ENCODE measurements around the gene GOLGA6D. TPM values are rescaled to one million over a fixed set of nuclear protein-coding genes. Genes with fewer than 3 reads are reported as not detected.

GOLGA6D gene
- total and polyA plus RNA-seq, 2 donors (not counting 3 experiments of a cell fraction or from before 2014, with no cell fraction given): not detected

- no peak for FAIRE-seq
- no peak overlapping the region for H2AFZ ChIP-seq (ENCODE audit: low read depth, low read length)
- POLR2A ChIA-PET: no interaction called here
- no peaks in the 10 kb centered on the region for H3K4me1 ChIP-seq (ENCODE audit: control insufficient read depth, extremely low read depth, insufficient read depth, low read length)
- no peak for TF ChIP-seq POLR2A (IDR thresholded peaks at IDR 0.05; ENCODE audit: low read depth, low read length)
- TF ChIP-seq, protein P1, sequence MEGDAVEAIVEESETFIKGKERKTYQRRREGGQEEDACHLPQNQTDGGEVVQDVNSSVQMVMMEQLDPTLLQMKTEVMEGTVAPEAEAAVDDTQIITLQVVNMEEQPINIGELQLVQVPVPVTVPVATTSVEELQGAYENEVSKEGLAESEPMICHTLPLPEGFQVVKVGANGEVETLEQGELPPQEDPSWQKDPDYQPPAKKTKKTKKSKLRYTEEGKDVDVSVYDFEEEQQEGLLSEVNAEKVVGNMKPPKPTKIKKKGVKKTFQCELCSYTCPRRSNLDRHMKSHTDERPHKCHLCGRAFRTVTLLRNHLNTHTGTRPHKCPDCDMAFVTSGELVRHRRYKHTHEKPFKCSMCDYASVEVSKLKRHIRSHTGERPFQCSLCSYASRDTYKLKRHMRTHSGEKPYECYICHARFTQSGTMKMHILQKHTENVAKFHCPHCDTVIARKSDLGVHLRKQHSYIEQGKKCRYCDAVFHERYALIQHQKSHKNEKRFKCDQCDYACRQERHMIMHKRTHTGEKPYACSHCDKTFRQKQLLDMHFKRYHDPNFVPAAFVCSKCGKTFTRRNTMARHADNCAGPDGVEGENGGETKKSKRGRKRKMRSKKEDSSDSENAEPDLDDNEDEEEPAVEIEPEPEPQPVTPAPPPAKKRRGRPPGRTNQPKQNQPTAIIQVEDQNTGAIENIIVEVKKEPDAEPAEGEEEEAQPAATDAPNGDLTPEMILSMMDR (IDR thresholded peaks at IDR 0.05; ENCODE audit: extremely low read depth in 1 of 2, insufficient read depth in 1 of 2, low read depth in 1 of 2, low read length in 2 of 2): no peak
- no peak for TF ChIP-seq EZH2 (IDR thresholded peaks at IDR 0.05; ENCODE audit: borderline replicate concordance, low read depth, low read length, severe bottlenecking)
- no peak for TF ChIP-seq POLR2AphosphoS5 (IDR thresholded peaks at IDR 0.05; ENCODE audit: insufficient read depth, low read depth, low read length)
- no peak for TF ChIP-seq GATA2 (IDR thresholded peaks at IDR 0.05; ENCODE audit: insufficient read depth, insufficient read length, low read depth, low read length)
- no peak for TF ChIP-seq FOS (IDR thresholded peaks at IDR 0.05; ENCODE audit: borderline replicate concordance, insufficient read depth, low read length)
- no peak for TF ChIP-seq JUN (IDR thresholded peaks at IDR 0.05; ENCODE audit: borderline replicate concordance, insufficient read depth, insufficient read length, low read depth)
- TF ChIP-seq, protein P2, sequence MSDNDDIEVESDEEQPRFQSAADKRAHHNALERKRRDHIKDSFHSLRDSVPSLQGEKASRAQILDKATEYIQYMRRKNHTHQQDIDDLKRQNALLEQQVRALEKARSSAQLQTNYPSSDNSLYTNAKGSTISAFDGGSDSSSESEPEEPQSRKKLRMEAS (IDR thresholded peaks at IDR 0.05; ENCODE audit: insufficient read depth, insufficient read length): no peak
- no peak for TF ChIP-seq MYC (IDR thresholded peaks at IDR 0.05; ENCODE audit: low read depth, low read length)
- H3K9me3 ChIP-seq (replicated peaks; ENCODE audit: control insufficient read depth, insufficient read depth, low read length): no peaks in the 10 kb centered on the region
- no peak overlapping the region for H3K4me2 ChIP-seq (ENCODE audit: insufficient read depth, low read length)
- no TSS peak for BruUV-seq (replicated peaks)
- H3K27me3 ChIP-seq (ENCODE audit: control insufficient read depth in 2 of 2, insufficient read depth in 2 of 2, low read length in 2 of 2): peaks cover 4 to 6% of the 10 kb centered on the region in 2 experiments
- H3K79me2 ChIP-seq (ENCODE audit: control insufficient read depth, insufficient read depth, low read length): no peaks in the 10 kb centered on the region
- H3K4me3 ChIP-seq (replicated peaks in 1 of 3; ENCODE audit: insufficient read depth in 1 of 3, low read depth in 1 of 3, low read length in 3 of 3): no peak overlapping the region
- dilution Hi-C loops (cut with MboI; ENCODE audit: extremely low pct_ligation_motif_present, low sequenced_read_pairs) (no loop called here), intact Hi-C loops (cut with micrococcal nuclease) (no loop called here)
- CTCF ChIA-PET: no interaction called here
- no peaks in the 10 kb centered on the region for H4K20me1 ChIP-seq (replicated peaks; ENCODE audit: control insufficient read depth, extremely low read depth, insufficient read depth, low read length)
- H3K27ac ChIP-seq (ENCODE audit: insufficient read depth, low read depth, low read length): no peak overlapping the region
- DNase-seq (ENCODE audit: low read depth, low spot score): no peak
- no peaks in the 10 kb centered on the region for H3K9me1 ChIP-seq (replicated peaks; ENCODE audit: control insufficient read depth, extremely low read depth, insufficient read depth, low read length)
- H3K9ac ChIP-seq (replicated peaks; ENCODE audit: extremely low read depth, insufficient read depth, low read length): no peak overlapping the region
- no peaks in the 10 kb centered on the region for H3K36me3 ChIP-seq (ENCODE audit: control insufficient read depth in 2 of 2, extremely low read depth in 1 of 2, insufficient read depth in 2 of 2, low read length in 2 of 2)
Measured at GRCh38 chr15:75235051-75235673, 47.5 kb upstream of the GOLGA6D start.

Measured in endothelial cell of umbilical vein (primary cell).